ENCODE data around the gene TTC5. TPM values are rescaled to one million over a fixed set of nuclear protein-coding genes. Genes with fewer than 3 reads are reported as not detected.

Gene TTC5
- total RNA-seq, 2 experiments from 2014 or later: 27.5 to 27.7 TPM

GRCh38 chr14:20262642-20263128 is 43.1 kb downstream of the TTC5 start:
- Mint-ChIP-seq H3K9me3 (no peaks in the 10 kb centered on the region), H3K4me1 (no peaks in the 10 kb centered on the region), H3K27me3 (no peaks in the 10 kb centered on the region)

GRCh38 chr14:20247646-20248246 is 58.0 kb downstream of the TTC5 start:
- H3K36me3 Mint-ChIP-seq: peaks cover 5% of the 10 kb centered on the region

More at GRCh38 chr14:20262642-20263128, 43.1 kb downstream of the TTC5 start:
- no peak overlapping the region for H3K27ac Mint-ChIP-seq
- H3K4me3 Mint-ChIP-seq: no peak overlapping the region
- H3K36me3 Mint-ChIP-seq: peaks cover 7% of the 10 kb centered on the region
- no peak for DNase-seq

More at GRCh38 chr14:20247646-20248246, 58.0 kb downstream of the TTC5 start:
- Mint-ChIP-seq H3K27me3 (no peaks in the 10 kb centered on the region), H3K4me1 (no peaks in the 10 kb centered on the region), H3K27ac (no peak overlapping the region), H3K9me3 (peaks cover 8% of the 10 kb centered on the region), H3K4me3 (no peak overlapping the region)
- DNase-seq: no peak

Other genes with a start within 250 kb of the TTC5 start
- gene OR4L1, start 245.9 kb downstream of the TTC5 start, total RNA-seq: not detected
- not detected for gene OR4K17, start 195.2 kb downstream of the TTC5 start, total RNA-seq
- gene OR4N5, start 167.1 kb downstream of the TTC5 start, total RNA-seq: not detected
- gene OR11G2, start 115.1 kb downstream of the TTC5 start, total RNA-seq: not detected
- not detected for gene OR11H6, start 82.2 kb downstream of the TTC5 start, total RNA-seq
- not detected for gene OR11H7, start 77.0 kb downstream of the TTC5 start, total RNA-seq
- not detected for gene OR11H4, start 66.7 kb downstream of the TTC5 start, total RNA-seq
- gene CCNB1IP1, start 27.3 kb upstream of the TTC5 start, total RNA-seq: 10 to 100 TPM; 70.5 to 73.1 TPM
- 10 to 100 TPM; 42.9 to 46.5 TPM for gene PARP2, start 37.7 kb upstream of the TTC5 start, total RNA-seq
- gene TEP1, start 107.5 kb upstream of the TTC5 start, total RNA-seq: 10 to 100 TPM; 21.6 to 22.1 TPM
- under 1 TPM; 0.50 to 0.68 TPM for gene KLHL33, start 130.2 kb upstream of the TTC5 start, total RNA-seq
- 10 to 100 TPM; 59.0 to 59.2 TPM for gene OSGEP, start 148.9 kb upstream of the TTC5 start, total RNA-seq
- gene APEX1, start 149.3 kb upstream of the TTC5 start, total RNA-seq: 100 to 1,000 TPM; 253 to 277 TPM
- 10 to 100 TPM; 27.6 to 28.7 TPM for gene PIP4P1, start 155.5 kb upstream of the TTC5 start, total RNA-seq
- gene PNP, start 163.5 kb upstream of the TTC5 start, total RNA-seq: 100 to 1,000 TPM; 227 to 230 TPM
- under 1 TPM; 0.24 to 0.25 TPM for gene RNASE10, start 199.6 kb upstream of the TTC5 start, total RNA-seq

Measured in activated naive CD8-positive, alpha-beta T cell treated with anti-CD3 and anti-CD28 coated beads for 36 hours (primary cell).